Endothelial cell (in vitro differentiated cells): ENCODE data around the gene LDLRAD2. TPM values are rescaled to one million over a fixed set of nuclear protein-coding genes. Genes with fewer than 3 reads are reported as not detected.

ENCODE experiments used
- DNase-seq: peaks from one replicate; pipeline ENCODE4 v3.0.0; 2021; ENCODE audit warnings: low spot score
- H3K27ac Mint-ChIP-seq: one replicate; pipeline ENCODE4 v1.8.0; 2021; ENCODE audit warnings: mixed read lengths, inconsistent platforms; ENCODE audit not compliant: unreplicated experiment
- H3K27me3 Mint-ChIP-seq: one replicate; pipeline ENCODE4 v1.8.0; 2021; ENCODE audit warnings: mild to moderate bottlenecking, moderate library complexity, mixed read lengths, inconsistent platforms; ENCODE audit not compliant: unreplicated experiment
- H3K36me3 Mint-ChIP-seq: one replicate; pipeline ENCODE4 v1.8.0; 2021; ENCODE audit warnings: mild to moderate bottlenecking, low read depth, mixed read lengths, inconsistent platforms; ENCODE audit not compliant: unreplicated experiment
- H3K4me1 Mint-ChIP-seq: one replicate; pipeline ENCODE4 v1.8.0; 2021; ENCODE audit warnings: mild to moderate bottlenecking, mixed read lengths, inconsistent platforms; ENCODE audit not compliant: unreplicated experiment
- H3K4me3 Mint-ChIP-seq: one replicate; pipeline ENCODE4 v1.8.0; 2021; ENCODE audit warnings: mild to moderate bottlenecking, mixed read lengths, inconsistent platforms; ENCODE audit not compliant: unreplicated experiment
- H3K9me3 Mint-ChIP-seq: one replicate; pipeline ENCODE4 v1.8.0; 2021; ENCODE audit warnings: mixed read lengths, inconsistent platforms; ENCODE audit not compliant: unreplicated experiment
- total RNA-seq: library from RNA; stranded (reverse); fragmentation: NEBNext Ultra II Directional; extraction: Animal tissue kit (Norgen Biotek cat#: 25700); gene quantifications from one replicate; pipeline ENCODE4 v1.2.1, GENCODE V29; 2021; ENCODE audit not compliant: unreplicated experiment
- TF ChIP-seq, protein P1 (sequence below): fragments of 200-600 bp; sonication (generic); IDR thresholded peaks from one replicate; pipeline ENCODE4 v1.5.0; 2021; ENCODE audit warnings: antibody characterized with exemption; ENCODE audit not compliant: unreplicated experiment

Gene LDLRAD2
- total RNA-seq, 1 donor from 2014 or later = 1.3 TPM

- H3K27me3 Mint-ChIP-seq = peaks cover under 1% of the 10 kb centered on the region
- H3K4me3 Mint-ChIP-seq = no peak overlapping the region
- DNase-seq = no peak
- TF ChIP-seq, protein P1, sequence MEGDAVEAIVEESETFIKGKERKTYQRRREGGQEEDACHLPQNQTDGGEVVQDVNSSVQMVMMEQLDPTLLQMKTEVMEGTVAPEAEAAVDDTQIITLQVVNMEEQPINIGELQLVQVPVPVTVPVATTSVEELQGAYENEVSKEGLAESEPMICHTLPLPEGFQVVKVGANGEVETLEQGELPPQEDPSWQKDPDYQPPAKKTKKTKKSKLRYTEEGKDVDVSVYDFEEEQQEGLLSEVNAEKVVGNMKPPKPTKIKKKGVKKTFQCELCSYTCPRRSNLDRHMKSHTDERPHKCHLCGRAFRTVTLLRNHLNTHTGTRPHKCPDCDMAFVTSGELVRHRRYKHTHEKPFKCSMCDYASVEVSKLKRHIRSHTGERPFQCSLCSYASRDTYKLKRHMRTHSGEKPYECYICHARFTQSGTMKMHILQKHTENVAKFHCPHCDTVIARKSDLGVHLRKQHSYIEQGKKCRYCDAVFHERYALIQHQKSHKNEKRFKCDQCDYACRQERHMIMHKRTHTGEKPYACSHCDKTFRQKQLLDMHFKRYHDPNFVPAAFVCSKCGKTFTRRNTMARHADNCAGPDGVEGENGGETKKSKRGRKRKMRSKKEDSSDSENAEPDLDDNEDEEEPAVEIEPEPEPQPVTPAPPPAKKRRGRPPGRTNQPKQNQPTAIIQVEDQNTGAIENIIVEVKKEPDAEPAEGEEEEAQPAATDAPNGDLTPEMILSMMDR = no peak
- H3K36me3 Mint-ChIP-seq = no peaks in the 10 kb centered on the region
- no peaks in the 10 kb centered on the region for H3K4me1 Mint-ChIP-seq
- no peak overlapping the region for H3K27ac Mint-ChIP-seq
- H3K9me3 Mint-ChIP-seq = no peaks in the 10 kb centered on the region
Observed at GRCh38 chr1:21804536-21804935, 7.5 kb upstream of the LDLRAD2 start.

- H3K9me3 Mint-ChIP-seq = no peaks in the 10 kb centered on the region
- H3K4me3 Mint-ChIP-seq = no peak overlapping the region
- TF ChIP-seq, protein P1 = no peak
- peaks cover 20% of the 10 kb centered on the region for H3K27me3 Mint-ChIP-seq
- peaks cover 29% of the 10 kb centered on the region for H3K4me1 Mint-ChIP-seq
- DNase-seq = no peak
- peaks cover 14% of the 10 kb centered on the region for H3K36me3 Mint-ChIP-seq
- H3K27ac Mint-ChIP-seq = peak overlapping the region; percentile 52
Observed at GRCh38 chr1:21813542-21813941, 1.5 kb downstream of the LDLRAD2 start.

DNA sequence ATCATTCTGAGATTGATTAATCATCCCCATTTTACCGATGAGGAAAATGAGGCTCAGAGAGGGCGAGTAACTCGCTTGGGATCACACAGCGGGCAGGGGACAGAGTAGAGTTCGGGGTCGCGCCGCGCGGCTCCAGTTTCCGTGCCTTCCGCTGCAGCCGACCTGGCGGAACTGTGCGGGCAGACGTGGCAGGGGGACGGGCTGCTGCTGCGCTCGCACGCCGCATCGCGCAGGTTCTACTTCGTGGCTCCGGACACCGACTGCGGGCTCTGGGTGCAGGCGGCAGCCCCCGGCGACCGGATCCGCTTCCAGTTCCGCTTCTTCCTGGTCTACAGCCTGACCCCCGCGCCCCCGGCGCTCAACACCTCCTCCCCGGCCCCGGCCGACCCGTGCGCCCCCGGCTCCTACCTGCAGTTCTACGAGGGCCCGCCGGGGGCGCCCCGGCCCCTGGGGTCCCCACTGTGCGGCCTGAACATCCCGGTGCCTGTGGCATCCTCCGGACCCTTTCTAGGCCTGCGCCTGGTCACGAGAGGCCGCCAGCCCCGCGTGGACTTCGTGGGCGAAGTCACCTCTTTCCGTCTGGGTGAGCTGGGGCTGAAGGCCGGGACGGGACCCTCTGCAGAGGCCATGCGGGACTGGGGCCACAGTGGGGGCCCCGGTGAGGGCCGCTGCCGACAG is 2.3 kb downstream of the LDLRAD2 start:
- peak; percentile 72 for DNase-seq
- H3K27me3 Mint-ChIP-seq = peaks cover 22% of the 10 kb centered on the region
- H3K27ac Mint-ChIP-seq = no peak overlapping the region
- TF ChIP-seq, protein P1 = peak; percentile 92
- no peaks in the 10 kb centered on the region for H3K9me3 Mint-ChIP-seq
- peaks cover 15% of the 10 kb centered on the region for H3K36me3 Mint-ChIP-seq
- no peak overlapping the region for H3K4me3 Mint-ChIP-seq
- H3K4me1 Mint-ChIP-seq = peaks cover 30% of the 10 kb centered on the region

DNA sequence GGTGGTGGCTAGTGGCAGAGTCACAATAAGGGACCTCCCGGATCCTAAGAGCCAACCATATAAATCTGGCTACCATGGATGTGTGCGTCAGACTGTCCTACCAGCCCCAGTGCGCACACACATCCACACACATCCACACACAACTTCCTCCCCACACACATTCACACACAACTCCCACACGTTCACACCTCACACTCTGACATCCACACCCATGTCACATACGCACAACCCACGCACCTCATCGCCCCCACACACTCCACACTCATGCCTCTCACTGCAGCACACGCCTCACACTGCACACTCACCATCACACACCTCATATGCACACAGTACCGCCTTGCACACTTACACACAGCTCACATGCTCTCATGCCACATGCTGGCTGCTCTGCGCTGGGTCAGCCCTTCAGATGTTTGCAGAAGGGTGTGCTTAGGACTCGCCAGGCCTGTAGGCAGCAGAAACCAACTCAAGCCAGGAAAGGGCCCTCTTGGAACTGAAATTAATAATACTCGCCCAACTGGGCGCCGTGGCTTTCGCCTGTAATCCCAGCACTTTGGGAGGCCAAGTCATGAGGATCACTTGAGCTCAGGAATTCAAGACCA is 3.0 kb downstream of the LDLRAD2 start:
- Mint-ChIP-seq H3K27ac (peak overlapping the region; percentile 58), H3K27me3 (peaks cover 27% of the 10 kb centered on the region), H3K4me3 (peak overlapping the region; percentile 42), H3K9me3 (no peaks in the 10 kb centered on the region), H3K36me3 (peaks cover 21% of the 10 kb centered on the region), H3K4me1 (peaks cover 30% of the 10 kb centered on the region)
- no peak for DNase-seq
- TF ChIP-seq, protein P1 = no peak

GRCh38 chr1:21815724-21816321 is 3.8 kb downstream of the LDLRAD2 start:
- Mint-ChIP-seq H3K36me3 (peaks cover 26% of the 10 kb centered on the region), H3K4me1 (peaks cover 30% of the 10 kb centered on the region), H3K27me3 (peaks cover 31% of the 10 kb centered on the region), H3K4me3 (no peak overlapping the region), H3K27ac (peak overlapping the region; percentile 30), H3K9me3 (no peaks in the 10 kb centered on the region)
- TF ChIP-seq, protein P1 = no peak
- no peak for DNase-seq
